CD4-positive, alpha-beta T cell treated with Interleukin-21 for 1 hour (primary cell): ENCODE data around the gene ARTN.

ENCODE experiments used
- DNase-seq: peaks from one replicate; pipeline ENCODE4 v3.0.0-alpha.2; 2020

Gene ARTN

GRCh38 chr1:43925846-43926245, 7.8 kb upstream of the ARTN start:
- DNase-seq = no peak

- DNase-seq = no peak
These were observed 3.2 kb upstream of the ARTN start for GRCh38 chr1:43930168-43930948.

GRCh38 chr1:43930949-43931275, 2.7 kb upstream of the ARTN start:
- DNase-seq = no peak

- DNase-seq = no peak
These were observed 1.6 kb upstream of the ARTN start for GRCh38 chr1:43931711-43932660.

- DNase-seq = no peak
These were observed 715 bp upstream of the ARTN start for GRCh38 chr1:43932786-43933385.

GRCh38 chr1:43934101-43934985, 742 bp downstream of the ARTN start:
- DNase-seq = peak; percentile 47

- no peak for DNase-seq
These were observed 1.4 kb downstream of the ARTN start for GRCh38 chr1:43934986-43935324.

- no peak for DNase-seq
These were observed 2.3 kb downstream of the ARTN start for GRCh38 chr1:43935711-43936427.

GRCh38 chr1:43936431-43937151, 3.0 kb downstream of the ARTN start:
- DNase-seq = no peak

GRCh38 chr1:43937179-43937865, 3.7 kb downstream of the ARTN start:
- DNase-seq = no peak

GRCh38 chr1:43938383-43938782, 4.8 kb downstream of the ARTN start:
- DNase-seq = no peak

GRCh38 chr1:43938892-43939587, 5.4 kb downstream of the ARTN start:
- DNase-seq = no peak

- no peak for DNase-seq
These were observed 8.8 kb downstream of the ARTN start for GRCh38 chr1:43942411-43942810.

- no peak for DNase-seq
These were observed 11.3 kb downstream of the ARTN start for GRCh38 chr1:43944860-43945259.

- DNase-seq = no peak
These were observed 12.2 kb downstream of the ARTN start for GRCh38 chr1:43945674-43946235.

GRCh38 chr1:43946236-43947060, 12.8 kb downstream of the ARTN start, which contains the start of gene IPO13:
Gene IPO13 (plus strand): TSS chr1:43946950. CDS start chr1:43947601, 651 bp downstream.
- peak; percentile 96 for DNase-seq

- DNase-seq = no peak
These were observed 13.7 kb downstream of the ARTN start for GRCh38 chr1:43947061-43947873.
